Measurements from ENCODE around the gene LRRC8C. TPM values are rescaled to one million over a fixed set of nuclear protein-coding genes. Genes with fewer than 3 reads are reported as not detected.

The LRRC8C gene
- total and polyA plus RNA-seq, 4 donors, result 0.63 to 3.5 (median 1.5) TPM

- TF ChIP-seq, protein P1, sequence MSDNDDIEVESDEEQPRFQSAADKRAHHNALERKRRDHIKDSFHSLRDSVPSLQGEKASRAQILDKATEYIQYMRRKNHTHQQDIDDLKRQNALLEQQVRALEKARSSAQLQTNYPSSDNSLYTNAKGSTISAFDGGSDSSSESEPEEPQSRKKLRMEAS (IDR thresholded peaks at IDR 0.05), result no peak
These were observed 125.2 kb downstream of the LRRC8C start (continued) for GRCh38 chr1:89758156-89758555.

DNA sequence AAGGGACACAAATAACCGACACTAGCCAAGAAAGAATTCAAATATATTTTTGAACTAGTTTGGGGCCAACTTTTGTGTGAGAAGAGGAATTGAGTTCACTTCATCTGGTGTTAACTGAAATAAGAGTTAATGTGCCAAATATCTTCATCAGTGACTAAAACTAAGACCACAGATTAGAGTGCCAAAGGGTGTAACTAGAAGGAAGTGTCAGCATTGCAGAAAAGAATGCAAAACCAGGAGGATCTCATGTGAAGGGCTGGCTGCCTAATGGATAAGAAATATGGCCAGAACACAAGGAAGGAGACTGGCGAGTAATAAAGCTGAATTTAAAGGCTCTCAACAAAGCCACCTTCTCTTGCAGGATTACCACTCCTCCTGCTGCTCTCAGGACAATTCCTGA lies 126.1 kb downstream of the LRRC8C start:
- TF ChIP-seq EGR1 (IDR thresholded peaks at IDR 0.05; ENCODE audit: low read depth in 2 of 2) (no peak), SP1 (IDR thresholded peaks at IDR 0.05) (no peak), HNF4G (IDR thresholded peaks at IDR 0.05) (no peak), FOXA1 (IDR thresholded peaks at IDR 0.05) (no peak), YY1 (IDR thresholded peaks at IDR 0.05) (no peak), GABPA (IDR thresholded peaks at IDR 0.05 in 1 of 2, conservative IDR thresholded peaks at IDR 0.05 in 1 of 2) (no peak), JUND (IDR thresholded peaks at IDR 0.05) (no peak)
- TF ChIP-seq, protein P2, sequence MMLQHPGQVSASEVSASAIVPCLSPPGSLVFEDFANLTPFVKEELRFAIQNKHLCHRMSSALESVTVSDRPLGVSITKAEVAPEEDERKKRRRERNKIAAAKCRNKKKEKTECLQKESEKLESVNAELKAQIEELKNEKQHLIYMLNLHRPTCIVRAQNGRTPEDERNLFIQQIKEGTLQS (IDR thresholded peaks at IDR 0.05), result no peak
- H3K4me1 ChIP-seq (ENCODE audit: control insufficient read depth in 4 of 4, insufficient read depth in 4 of 4, low read length in 3 of 4), result peaks cover 0 to 24% (median 14%) of the 10 kb centered on the region in 4 donors
- H3K9ac ChIP-seq (ENCODE audit: low read depth in 1 of 2, low read length in 2 of 2), result no peak overlapping the region
- H3K4me3 ChIP-seq (ENCODE audit: low read depth in 1 of 3, low read length in 3 of 3), result no peak overlapping the region
- no peak overlapping the region for H3K27ac ChIP-seq (ENCODE audit: low read depth in 1 of 2, low read length in 2 of 2)
- no peaks in the 10 kb centered on the region for H3K9me3 ChIP-seq (ENCODE audit: control insufficient read depth in 4 of 4, low read length in 3 of 4)
- H3K36me3 ChIP-seq (ENCODE audit: control insufficient read depth in 4 of 4, insufficient read depth in 3 of 4, low read depth in 1 of 4, low read length in 3 of 4), result no peaks in the 10 kb centered on the region
- no peak for DNase-seq (ENCODE audit: low spot score)
- H3K27me3 ChIP-seq (ENCODE audit: control insufficient read depth in 4 of 4, insufficient read depth in 4 of 4, low read length in 3 of 4), result no peaks in the 10 kb centered on the region
- WGBS, result 68% methylated on average over 2 of the region's 2 CpGs

GRCh38 chr1:89760496-89760895 lies 127.6 kb downstream of the LRRC8C start:
- Histone ChIP-seq H3K27ac (ENCODE audit: low read depth in 1 of 2, low read length in 2 of 2) (no peak overlapping the region), H3K9ac (ENCODE audit: low read depth in 1 of 2, low read length in 2 of 2) (no peak overlapping the region), H3K9me3 (ENCODE audit: control insufficient read depth in 4 of 4, low read length in 3 of 4) (no peaks in the 10 kb centered on the region), H3K27me3 (ENCODE audit: control insufficient read depth in 4 of 4, insufficient read depth in 4 of 4, low read length in 3 of 4) (no peaks in the 10 kb centered on the region), H3K36me3 (ENCODE audit: control insufficient read depth in 4 of 4, insufficient read depth in 3 of 4, low read depth in 1 of 4, low read length in 3 of 4) (no peaks in the 10 kb centered on the region), H3K4me3 (ENCODE audit: low read depth in 1 of 3, low read length in 3 of 3) (no peak overlapping the region), H3K4me1 (ENCODE audit: control insufficient read depth in 4 of 4, insufficient read depth in 4 of 4, low read length in 3 of 4) (peaks cover 0 to 22% (median 14%) of the 10 kb centered on the region in 4 donors)
- DNase-seq (ENCODE audit: low spot score), result no peak
- 79% methylated on average over 3 of the region's 3 CpGs for WGBS
- TF ChIP-seq GABPA (IDR thresholded peaks at IDR 0.05 in 1 of 2, conservative IDR thresholded peaks at IDR 0.05 in 1 of 2) (no peak), FOXA1 (IDR thresholded peaks at IDR 0.05) (no peak), EGR1 (IDR thresholded peaks at IDR 0.05; ENCODE audit: low read depth in 2 of 2) (no peak), RXRA (IDR thresholded peaks at IDR 0.05) (no peak), YY1 (IDR thresholded peaks at IDR 0.05) (no peak)
- TF ChIP-seq, protein P3, sequence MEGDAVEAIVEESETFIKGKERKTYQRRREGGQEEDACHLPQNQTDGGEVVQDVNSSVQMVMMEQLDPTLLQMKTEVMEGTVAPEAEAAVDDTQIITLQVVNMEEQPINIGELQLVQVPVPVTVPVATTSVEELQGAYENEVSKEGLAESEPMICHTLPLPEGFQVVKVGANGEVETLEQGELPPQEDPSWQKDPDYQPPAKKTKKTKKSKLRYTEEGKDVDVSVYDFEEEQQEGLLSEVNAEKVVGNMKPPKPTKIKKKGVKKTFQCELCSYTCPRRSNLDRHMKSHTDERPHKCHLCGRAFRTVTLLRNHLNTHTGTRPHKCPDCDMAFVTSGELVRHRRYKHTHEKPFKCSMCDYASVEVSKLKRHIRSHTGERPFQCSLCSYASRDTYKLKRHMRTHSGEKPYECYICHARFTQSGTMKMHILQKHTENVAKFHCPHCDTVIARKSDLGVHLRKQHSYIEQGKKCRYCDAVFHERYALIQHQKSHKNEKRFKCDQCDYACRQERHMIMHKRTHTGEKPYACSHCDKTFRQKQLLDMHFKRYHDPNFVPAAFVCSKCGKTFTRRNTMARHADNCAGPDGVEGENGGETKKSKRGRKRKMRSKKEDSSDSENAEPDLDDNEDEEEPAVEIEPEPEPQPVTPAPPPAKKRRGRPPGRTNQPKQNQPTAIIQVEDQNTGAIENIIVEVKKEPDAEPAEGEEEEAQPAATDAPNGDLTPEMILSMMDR (IDR thresholded peaks at IDR 0.05; ENCODE audit: low read depth, low read length, missing input control), result no peak
- TF ChIP-seq, protein P1 (IDR thresholded peaks at IDR 0.05), result no peak
- TF ChIP-seq, protein P4, sequence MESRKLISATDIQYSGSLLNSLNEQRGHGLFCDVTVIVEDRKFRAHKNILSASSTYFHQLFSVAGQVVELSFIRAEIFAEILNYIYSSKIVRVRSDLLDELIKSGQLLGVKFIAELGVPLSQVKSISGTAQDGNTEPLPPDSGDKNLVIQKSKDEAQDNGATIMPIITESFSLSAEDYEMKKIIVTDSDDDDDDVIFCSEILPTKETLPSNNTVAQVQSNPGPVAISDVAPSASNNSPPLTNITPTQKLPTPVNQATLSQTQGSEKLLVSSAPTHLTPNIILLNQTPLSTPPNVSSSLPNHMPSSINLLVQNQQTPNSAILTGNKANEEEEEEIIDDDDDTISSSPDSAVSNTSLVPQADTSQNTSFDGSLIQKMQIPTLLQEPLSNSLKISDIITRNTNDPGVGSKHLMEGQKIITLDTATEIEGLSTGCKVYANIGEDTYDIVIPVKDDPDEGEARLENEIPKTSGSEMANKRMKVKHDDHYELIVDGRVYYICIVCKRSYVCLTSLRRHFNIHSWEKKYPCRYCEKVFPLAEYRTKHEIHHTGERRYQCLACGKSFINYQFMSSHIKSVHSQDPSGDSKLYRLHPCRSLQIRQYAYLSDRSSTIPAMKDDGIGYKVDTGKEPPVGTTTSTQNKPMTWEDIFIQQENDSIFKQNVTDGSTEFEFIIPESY (IDR thresholded peaks at IDR 0.05), result no peak

Measured in liver (tissue), 9 donors.